GM12878 (cell line): ENCODE results near the gene DELE1.

Experiments
- JUND ChIP-seq: IDR thresholded peaks from 2 replicates; pipeline ENCODE4 v1.6.1; 2012; ENCODE audit warnings: low read depth, mild to moderate bottlenecking, low read length, improper control_type of control experiment, moderate library complexity
- SPI1 ChIP-seq: IDR thresholded peaks from 2 replicates; pipeline ENCODE4 v1.6.1; 2011; ENCODE audit warnings: low read depth, mild to moderate bottlenecking, low read length, moderate library complexity, borderline replicate concordance; ENCODE audit not compliant: insufficient read depth
- SRF ChIP-seq, 2 experiments: IDR thresholded peaks; 2 replicates each; pipeline ENCODE4 v1.6.1; 2011; ENCODE audit warnings: low read depth in 2 of 2, low read length in 2 of 2, mild to moderate bottlenecking in 1 of 2, moderate library complexity in 1 of 2
- TF ChIP-seq, protein P1 (sequence below), 3 experiments: IDR thresholded peaks in 2 of 3; conservative IDR thresholded peaks in 1 of 3; 2 replicates each; pipeline ENCODE4 v1.5.1; 2011; ENCODE audit warnings: low read depth in 3 of 3, low read length in 3 of 3, mild to moderate bottlenecking in 3 of 3, control low read depth in 2 of 3, moderate library complexity in 2 of 3, inconsistent platforms in 1 of 3, mixed read lengths in 1 of 3; ENCODE audit not compliant: control insufficient read depth in 2 of 3, insufficient read depth in 1 of 3; ENCODE audit errors: extremely low read depth in 1 of 3

DNA sequence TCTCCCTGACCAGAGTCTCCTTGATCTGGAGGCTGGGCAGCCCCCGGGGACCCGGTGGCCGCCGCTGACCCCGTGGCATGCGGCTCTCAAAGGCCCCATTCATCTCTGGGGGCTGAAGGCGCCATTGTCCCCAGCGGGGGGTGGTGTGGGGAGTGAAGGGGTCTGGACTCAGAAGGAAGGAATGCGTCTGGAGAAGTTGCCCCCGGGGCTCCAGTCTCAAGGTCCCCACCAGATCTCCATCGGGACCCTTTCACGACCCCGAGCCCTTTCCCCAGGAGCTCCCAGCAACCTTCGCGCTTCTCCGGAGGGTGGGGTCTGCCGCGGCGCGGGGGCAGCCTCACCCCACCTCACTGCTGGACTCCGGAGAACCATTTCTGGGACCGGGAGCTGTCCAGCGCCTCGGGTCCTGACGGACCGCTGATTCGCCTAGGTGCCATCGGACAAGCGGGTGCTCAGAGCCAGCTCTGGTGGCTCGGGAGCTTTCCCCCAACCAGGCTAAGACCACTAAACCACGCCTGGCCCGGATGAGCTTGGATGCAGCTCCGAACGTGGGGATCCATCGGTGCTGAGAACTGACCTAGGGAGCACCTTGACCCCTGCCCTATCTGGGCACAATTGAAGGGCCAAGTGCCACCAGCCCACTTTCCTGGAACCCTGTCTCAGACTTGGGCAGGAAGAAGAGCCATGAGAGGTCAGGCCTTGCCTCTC, 40.3 kb upstream of the DELE1 start:
- no peak for TF ChIP-seq SPI1
- TF ChIP-seq, protein P1, sequence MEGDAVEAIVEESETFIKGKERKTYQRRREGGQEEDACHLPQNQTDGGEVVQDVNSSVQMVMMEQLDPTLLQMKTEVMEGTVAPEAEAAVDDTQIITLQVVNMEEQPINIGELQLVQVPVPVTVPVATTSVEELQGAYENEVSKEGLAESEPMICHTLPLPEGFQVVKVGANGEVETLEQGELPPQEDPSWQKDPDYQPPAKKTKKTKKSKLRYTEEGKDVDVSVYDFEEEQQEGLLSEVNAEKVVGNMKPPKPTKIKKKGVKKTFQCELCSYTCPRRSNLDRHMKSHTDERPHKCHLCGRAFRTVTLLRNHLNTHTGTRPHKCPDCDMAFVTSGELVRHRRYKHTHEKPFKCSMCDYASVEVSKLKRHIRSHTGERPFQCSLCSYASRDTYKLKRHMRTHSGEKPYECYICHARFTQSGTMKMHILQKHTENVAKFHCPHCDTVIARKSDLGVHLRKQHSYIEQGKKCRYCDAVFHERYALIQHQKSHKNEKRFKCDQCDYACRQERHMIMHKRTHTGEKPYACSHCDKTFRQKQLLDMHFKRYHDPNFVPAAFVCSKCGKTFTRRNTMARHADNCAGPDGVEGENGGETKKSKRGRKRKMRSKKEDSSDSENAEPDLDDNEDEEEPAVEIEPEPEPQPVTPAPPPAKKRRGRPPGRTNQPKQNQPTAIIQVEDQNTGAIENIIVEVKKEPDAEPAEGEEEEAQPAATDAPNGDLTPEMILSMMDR (IDR thresholded peaks at IDR 0.05 in 2 of 3, conservative IDR thresholded peaks at IDR 0.05 in 1 of 3; ENCODE audit: control insufficient read depth in 2 of 3, extremely low read depth in 1 of 3, insufficient read depth in 1 of 3, low read depth in 3 of 3, low read length in 3 of 3) = no peak
- no peak for TF ChIP-seq JUND
- no peak for TF ChIP-seq SRF (IDR thresholded peaks at IDR 0.05; ENCODE audit: low read depth in 2 of 2, low read length in 2 of 2)
